GM18505 (cell line): ENCODE data around the gene C13orf46.
"Not testable (repeated sequence)": the region's sequence is repeated elsewhere in the genome, so short reads cannot be mapped to it uniquely, and the experiment has no call there.

ENCODE experiments used
- ATAC-seq: cut with Tn5 transposase; IDR thresholded peaks from one replicate; pipeline ENCODE4 v1.9.1; 2021; ENCODE audit not compliant: unreplicated experiment
- POLR2A ChIP-seq: IDR thresholded peaks from 4 replicates; pipeline ENCODE4 v1.6.1; 2011; ENCODE audit warnings: borderline replicate concordance; ENCODE audit not compliant: insufficient read depth, insufficient read length; ENCODE audit errors: extremely low read depth

Gene C13orf46

DNA sequence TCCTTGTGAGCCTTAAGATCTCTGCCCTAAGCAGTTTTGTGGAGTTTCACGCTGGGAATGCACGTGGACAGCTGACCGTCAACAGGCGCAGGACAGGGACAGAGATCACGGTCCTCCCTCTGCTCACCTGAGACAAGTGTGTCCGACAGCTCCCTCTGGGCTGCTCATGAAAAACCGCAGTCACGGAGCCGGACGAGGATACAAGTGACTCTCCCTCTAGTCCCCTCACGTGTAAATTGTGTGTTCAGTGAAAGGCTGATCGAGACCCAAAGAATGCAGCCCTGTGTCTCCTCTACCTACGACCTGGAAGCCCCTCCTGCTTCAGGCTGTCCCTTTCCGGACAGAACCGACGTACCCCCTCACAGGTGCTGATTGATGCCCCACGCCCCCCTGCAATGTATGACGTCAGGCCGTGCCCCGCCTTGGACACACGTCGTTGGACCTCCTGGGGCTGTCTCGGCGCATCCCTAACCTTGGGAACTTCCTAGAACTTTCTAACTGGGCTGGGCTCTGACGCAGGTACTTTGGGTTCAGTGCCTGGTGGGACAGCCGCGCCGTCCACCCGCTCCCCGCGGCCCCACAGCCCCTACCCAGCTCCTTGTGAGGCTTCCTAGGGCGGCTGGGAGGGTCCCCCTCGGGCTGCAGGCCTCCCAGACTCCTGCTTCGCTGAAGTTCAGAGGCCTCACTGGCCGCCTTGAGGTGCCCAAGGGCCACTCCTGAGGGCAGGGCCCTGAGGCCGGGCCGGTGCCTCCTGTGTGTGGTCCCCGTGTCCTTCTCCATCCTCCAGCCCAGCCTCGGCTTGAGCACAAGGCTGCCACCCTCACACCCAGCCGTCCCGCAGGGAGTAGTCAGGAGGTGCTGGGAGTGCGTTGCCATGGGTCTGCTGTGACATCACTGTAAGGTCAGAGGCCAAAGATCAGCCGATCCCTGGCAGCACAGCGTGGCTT lies at the start of gene C13orf46:
C13orf46 (minus strand) TSS at position 859 of the 947 bp plus-strand sequence; CDS start at position 780, 79 bp downstream.
- no peak for TF ChIP-seq POLR2A
- ATAC-seq = no peak

DNA sequence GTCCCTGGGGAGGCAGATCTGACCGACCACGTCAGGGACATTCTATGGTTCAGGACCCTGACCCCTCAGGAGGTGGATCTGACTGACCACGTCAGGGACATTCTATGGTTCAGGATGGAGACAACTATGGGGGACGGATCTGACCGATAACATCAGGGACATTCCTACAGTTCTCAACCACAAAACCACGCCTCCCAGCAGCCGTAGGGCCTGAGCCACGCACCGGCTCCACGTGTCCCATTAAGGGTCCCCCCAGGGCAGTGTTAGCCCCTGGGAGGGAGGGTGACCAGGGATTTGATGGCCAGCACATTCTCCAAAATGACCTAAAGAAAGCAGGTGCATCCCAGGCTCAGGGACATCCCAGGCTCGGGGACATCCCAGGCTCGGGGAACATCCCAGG lies 49.0 kb upstream of the C13orf46 start:
- ATAC-seq = no peak

DNA sequence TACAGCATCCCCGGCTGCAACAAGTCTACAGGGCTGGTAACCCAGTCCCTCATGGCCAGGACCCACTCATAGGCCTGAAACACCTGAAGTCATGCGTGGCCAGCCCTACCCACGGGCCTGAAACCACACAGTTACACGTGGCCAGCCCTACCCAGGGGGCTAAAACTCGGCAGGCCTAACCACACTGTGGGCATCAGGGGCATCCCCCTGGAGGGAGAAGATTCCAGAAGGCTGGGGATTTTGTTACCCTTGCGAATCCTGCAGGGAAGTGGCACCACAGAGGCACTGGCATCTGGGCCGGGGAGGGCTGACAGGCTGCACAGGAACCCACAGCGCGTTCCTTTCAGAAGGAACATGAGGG lies 48.4 kb upstream of the C13orf46 start:
- no peak for TF ChIP-seq POLR2A
- no peak for ATAC-seq

More for the DNA sequence above, 49.0 kb upstream of the C13orf46 start:
- no peak for TF ChIP-seq POLR2A

GRCh38 chr13:114021464-114022308 lies 47.8 kb upstream of the C13orf46 start:
- ATAC-seq = no peak
- TF ChIP-seq POLR2A = no peak

DNA sequence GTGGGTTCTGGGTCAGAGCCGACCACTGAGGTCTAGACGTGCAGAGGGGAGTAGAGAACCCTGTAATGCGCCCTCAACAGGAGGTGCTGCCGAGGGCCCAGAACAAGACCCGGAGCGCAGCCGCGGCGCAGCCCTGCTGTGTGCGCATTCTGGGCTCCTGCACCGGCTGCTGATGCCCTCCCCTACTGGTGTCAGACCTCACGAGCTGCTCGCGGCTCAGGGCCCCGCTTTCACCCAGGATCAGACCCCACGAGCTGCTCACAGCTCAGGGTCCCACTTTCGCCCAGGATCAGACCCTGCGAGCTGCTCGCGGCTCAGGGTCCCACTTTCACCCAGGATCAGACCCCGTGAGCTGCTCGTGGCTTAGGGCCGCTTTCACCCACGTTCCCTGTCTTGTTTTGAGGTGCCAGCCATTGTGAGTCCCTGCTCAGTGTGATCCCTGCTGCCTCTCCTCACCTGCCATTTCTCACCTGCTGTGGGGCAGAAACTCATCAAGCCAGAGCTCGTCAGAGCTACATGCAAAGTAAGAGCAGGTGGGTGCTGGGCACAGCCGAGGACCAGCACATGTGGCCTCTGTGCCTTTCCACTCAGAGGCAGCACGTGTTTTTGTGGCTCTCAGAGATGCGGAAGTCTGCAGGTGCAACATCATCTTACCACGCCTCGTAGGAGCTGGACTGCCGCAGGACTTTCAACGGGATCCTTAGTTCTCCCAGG lies 47.0 kb upstream of the C13orf46 start:
- TF ChIP-seq POLR2A = no peak
- no peak for ATAC-seq

DNA sequence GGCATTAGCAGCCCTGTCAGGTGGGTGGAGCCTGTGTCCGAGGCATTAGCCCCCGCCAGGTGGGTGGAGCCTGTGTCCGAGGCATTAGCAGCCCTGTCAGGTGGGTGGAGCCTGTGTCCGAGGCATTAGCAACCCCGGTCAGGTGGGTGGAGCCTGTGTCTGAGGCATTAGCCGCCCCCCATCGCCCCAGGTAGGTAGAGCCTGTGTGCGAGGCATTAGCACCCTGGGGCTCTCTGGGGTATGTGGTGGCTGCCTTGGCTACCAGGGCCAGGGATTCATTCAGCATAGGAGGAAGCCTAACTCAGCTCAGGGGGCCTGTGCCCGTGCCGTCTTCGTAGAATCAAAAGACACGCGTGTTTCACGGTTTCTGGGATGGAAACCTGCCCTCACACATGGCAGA lies 46.3 kb upstream of the C13orf46 start:
- not testable (repeated sequence) for ATAC-seq

DNA sequence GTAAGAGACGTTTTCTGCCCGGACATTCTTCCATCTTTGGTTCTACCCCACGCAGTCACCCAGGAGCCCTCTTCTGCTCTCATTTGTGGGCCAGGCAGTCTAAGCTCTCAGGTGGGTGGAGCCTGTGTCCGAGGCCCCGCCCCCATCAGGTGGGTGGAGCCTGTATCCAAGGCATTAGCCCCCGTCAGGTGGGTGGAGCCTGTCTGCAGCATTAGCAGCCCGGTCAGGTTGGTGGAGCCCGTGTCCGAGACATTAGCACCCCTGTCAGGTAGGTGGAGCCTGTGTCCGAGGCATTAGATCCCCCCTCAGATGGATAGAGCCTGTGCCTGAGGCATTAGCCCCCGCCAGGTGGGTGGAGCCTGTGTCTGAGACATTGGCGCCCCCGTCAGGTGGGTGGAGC lies 45.5 kb upstream of the C13orf46 start:
- no peak for TF ChIP-seq POLR2A

GRCh38 chr13:114018461-114019055 lies 44.7 kb upstream of the C13orf46 start:
- ATAC-seq = no peak
- no peak for TF ChIP-seq POLR2A

More for the DNA sequence above, 45.5 kb upstream of the C13orf46 start:
- no peak for ATAC-seq

- TF ChIP-seq POLR2A = no peak
- ATAC-seq = no peak
Measured at GRCh38 chr13:114017966-114018365, 44.1 kb upstream of the C13orf46 start.

GRCh38 chr13:114017028-114017630 lies 43.3 kb upstream of the C13orf46 start:
- no peak for ATAC-seq
- no peak for TF ChIP-seq POLR2A

DNA sequence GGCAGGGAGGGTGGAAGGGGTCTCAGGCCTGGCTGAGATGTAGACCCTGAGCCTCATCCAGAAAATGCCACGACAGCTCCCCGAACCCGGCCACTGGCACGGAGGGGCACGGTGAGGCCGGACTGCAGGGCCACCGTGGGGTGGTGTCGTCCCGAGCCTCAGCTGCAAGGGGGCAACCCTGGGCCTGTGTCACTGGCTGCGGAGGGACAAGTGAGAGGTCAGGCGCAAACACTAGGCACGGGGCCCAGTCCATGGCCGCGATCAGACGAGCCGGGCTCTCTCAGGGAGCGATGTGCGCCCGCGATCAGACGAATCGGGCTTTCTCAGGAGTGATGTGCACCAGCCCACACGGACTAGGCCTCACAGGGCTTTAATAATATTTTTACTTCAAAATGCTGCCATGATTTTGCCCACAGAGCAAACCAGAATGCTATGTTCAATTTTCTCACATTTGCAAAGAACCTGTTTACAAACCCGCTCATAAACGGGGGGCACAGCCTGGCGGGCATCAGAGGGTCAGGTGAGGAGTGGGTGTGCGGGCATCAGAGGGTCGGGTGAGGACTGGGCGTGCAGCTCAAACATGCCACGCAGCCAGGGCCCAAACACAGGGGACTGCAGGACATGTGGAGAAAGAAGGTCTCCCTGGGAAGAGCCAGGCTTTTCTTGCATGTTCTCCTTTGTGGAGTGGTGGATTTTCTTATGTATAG lies 42.6 kb upstream of the C13orf46 start:
- TF ChIP-seq POLR2A = no peak
- no peak for ATAC-seq

GRCh38 chr13:114015969-114016295 lies 42.1 kb upstream of the C13orf46 start:
- TF ChIP-seq POLR2A = no peak

More at GRCh38 chr13:114015969-114016295, 42.1 kb upstream of the C13orf46 start:
- ATAC-seq = no peak
